HepG2 (cell line): ENCODE measurements around the gene CPSF4. TPM values are rescaled to one million over a fixed set of nuclear protein-coding genes. Genes with fewer than 3 reads are reported as not detected.

Source experiments
- AGO2 ChIP-seq: fragments of 200-400 bp; formaldehyde crosslinking; optimal IDR thresholded peaks from 2 replicates; pipeline ENCODE3; 2017; ENCODE audit warnings: mild to moderate bottlenecking, low read depth, low read length, moderate library complexity
- ATF6 ChIP-seq: sonication (generic); formaldehyde crosslinking; conservative IDR thresholded peaks from 2 replicates; pipeline ENCODE4 v1.4.0; 2020; ENCODE audit warnings: missing genetic modification reagents
- FOXA1 ChIP-seq, 2 experiments: fragments of 450-650 bp in 1 of 2; sonication (generic) in 1 of 2; formaldehyde crosslinking in 1 of 2; IDR thresholded peaks; 2 replicates each; pipeline versions ENCODE4 v1.4.0 to v1.6.1; 2016 to 2020; ENCODE audit warnings: missing genetic modification reagents in 1 of 2
- GLMP ChIP-seq: sonication (generic); formaldehyde crosslinking; IDR thresholded peaks from 2 replicates; pipeline ENCODE4 v1.9.0; 2021; ENCODE audit warnings: missing genetic modification reagents, mild to moderate bottlenecking, borderline replicate concordance
- KDM1A ChIP-seq: IDR thresholded peaks from 2 replicates; pipeline ENCODE4 v1.6.1; 2016; ENCODE audit warnings: missing compliant biosample characterization
- MIER3 ChIP-seq: IDR thresholded peaks from 2 replicates; pipeline ENCODE4 v1.6.1; 2016; ENCODE audit warnings: missing compliant biosample characterization, borderline replicate concordance
- NR2C2 ChIP-seq: sonication (generic); formaldehyde crosslinking; IDR thresholded peaks from 2 replicates; pipeline ENCODE4 v1.4.0; 2020; ENCODE audit warnings: missing genetic modification reagents, mild to moderate bottlenecking, moderate library complexity, borderline replicate concordance
- SNAPC4 ChIP-seq: sonication (generic); formaldehyde crosslinking; IDR thresholded peaks from 2 replicates; pipeline ENCODE4 v1.4.0; 2020; ENCODE audit warnings: mild to moderate bottlenecking, missing genetic modification reagents
- THAP8 ChIP-seq: sonication (generic); formaldehyde crosslinking; IDR thresholded peaks from 2 replicates; pipeline ENCODE4 v1.5.1; 2020; ENCODE audit warnings: missing genetic modification reagents, mild to moderate bottlenecking, borderline replicate concordance
- ZBTB4 ChIP-seq: sonication (generic); formaldehyde crosslinking; IDR thresholded peaks from 2 replicates; pipeline ENCODE4 v1.4.0; 2020; ENCODE audit warnings: missing genetic modification reagents, mild to moderate bottlenecking, borderline replicate concordance
- ZKSCAN5 ChIP-seq: sonication (generic); formaldehyde crosslinking; IDR thresholded peaks from 2 replicates; pipeline ENCODE4 v1.5.1; 2020; ENCODE audit warnings: mild to moderate bottlenecking, missing genetic modification reagents
- ZNF512B ChIP-seq: sonication (generic); formaldehyde crosslinking; IDR thresholded peaks from 2 replicates; pipeline ENCODE4 v1.5.1; 2020; ENCODE audit warnings: missing genetic modification reagents, mild to moderate bottlenecking, borderline replicate concordance
- polyA plus RNA-seq, 8 experiments: library from polyadenylated mRNA; depleted of rRNA in 3 of 8; stranded (reverse) in 7 of 8; unstranded in 1 of 8; fragments of >200 nt; fragmentation: Illumina TruSeq in 4 of 8; extraction: Trizol in 4 of 8; gene quantifications; 2 replicates each; pipeline versions ENCODE4 v1.2.1 to v1.2.3, GENCODE V29; 2011 to 2016; ENCODE audit warnings: low read depth in 4 of 8, missing spikeins in 1 of 8, mixed read lengths in 1 of 8; ENCODE audit not compliant: insufficient read depth in 1 of 8
- total RNA-seq, 5 experiments: library from RNA; depleted of rRNA; stranded (reverse); fragments of >200 nt; fragmentation: Illumina TruSeq; extraction: Trizol; gene quantifications; 2 replicates each; pipeline ENCODE4 v1.2.3, GENCODE V29; 2016; ENCODE audit warnings: low read depth in 1 of 5

CPSF4 gene
- total and polyA plus RNA-seq, 2 of the 13 experiments (the other 11 are each of a cell fraction or from before 2014, with no cell fraction given) = 34.1 to 49.6 TPM

GRCh38 chr7:99504603-99505323 lies 66.0 kb downstream of the CPSF4 start, which contains the start of gene ZKSCAN5 (continued):
- TF ChIP-seq ZBTB4 (no peak), FOXA1 (IDR thresholded peaks at IDR 0.05) (no peak), FOXA1 (CRISPR knock-in tag; IDR thresholded peaks at IDR 0.05) (no peak), KDM1A (CRISPR knock-in tag) (no peak), GLMP (CRISPR knock-in tag) (no peak), ZKSCAN5 (CRISPR knock-in tag) (no peak), ZNF512B (no peak), ATF6 (CRISPR knock-in tag) (no peak), MIER3 (CRISPR knock-in tag) (peak; percentile 20; the same call in 1 of the 2 replicates), NR2C2 (peak; percentile 97), THAP8 (no peak; the same call in 1 of the 2 replicates), AGO2 (no peak), SNAPC4 (CRISPR knock-in tag) (no peak)
